ENCODE data around the gene RFX2.

DNA sequence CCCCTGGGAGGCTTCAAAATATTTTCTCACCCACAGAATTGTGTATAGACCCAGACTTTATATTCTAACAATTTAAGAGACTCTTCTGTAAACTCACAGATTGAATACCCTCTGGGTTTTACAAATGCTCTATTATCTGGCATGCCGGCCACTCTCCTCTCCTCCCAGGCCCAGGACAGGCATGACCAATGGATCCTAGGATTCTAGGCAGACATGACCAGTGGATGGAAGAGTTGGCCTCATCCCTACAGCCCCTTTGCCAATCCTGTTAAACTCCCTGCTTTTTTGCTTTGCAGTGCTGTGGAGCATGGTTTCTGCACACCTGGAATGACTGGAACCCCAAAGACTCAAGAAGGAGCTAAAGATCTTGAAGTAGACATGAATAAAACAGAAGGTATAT is 30.9 kb upstream of the RFX2 start:
- TF ChIP-seq, protein P1, sequence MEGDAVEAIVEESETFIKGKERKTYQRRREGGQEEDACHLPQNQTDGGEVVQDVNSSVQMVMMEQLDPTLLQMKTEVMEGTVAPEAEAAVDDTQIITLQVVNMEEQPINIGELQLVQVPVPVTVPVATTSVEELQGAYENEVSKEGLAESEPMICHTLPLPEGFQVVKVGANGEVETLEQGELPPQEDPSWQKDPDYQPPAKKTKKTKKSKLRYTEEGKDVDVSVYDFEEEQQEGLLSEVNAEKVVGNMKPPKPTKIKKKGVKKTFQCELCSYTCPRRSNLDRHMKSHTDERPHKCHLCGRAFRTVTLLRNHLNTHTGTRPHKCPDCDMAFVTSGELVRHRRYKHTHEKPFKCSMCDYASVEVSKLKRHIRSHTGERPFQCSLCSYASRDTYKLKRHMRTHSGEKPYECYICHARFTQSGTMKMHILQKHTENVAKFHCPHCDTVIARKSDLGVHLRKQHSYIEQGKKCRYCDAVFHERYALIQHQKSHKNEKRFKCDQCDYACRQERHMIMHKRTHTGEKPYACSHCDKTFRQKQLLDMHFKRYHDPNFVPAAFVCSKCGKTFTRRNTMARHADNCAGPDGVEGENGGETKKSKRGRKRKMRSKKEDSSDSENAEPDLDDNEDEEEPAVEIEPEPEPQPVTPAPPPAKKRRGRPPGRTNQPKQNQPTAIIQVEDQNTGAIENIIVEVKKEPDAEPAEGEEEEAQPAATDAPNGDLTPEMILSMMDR (IDR thresholded peaks at IDR 0.05; ENCODE audit: insufficient read depth, low read length, poor library complexity, severe bottlenecking) = no peak
- no peak for TF ChIP-seq EZH2phosphoT487 (conservative IDR thresholded peaks at IDR 0.05; ENCODE audit: low read length)
